Epithelial cell of esophagus (primary cell): ENCODE measurements around the gene B3GNT2.

Experiments used
- DNase-seq: peaks from one replicate; pipeline ENCODE4 v3.0.0; 2010; ENCODE audit warnings: low read depth
- H3K4me3 ChIP-seq: 2 replicates; pipeline ENCODE4 v1.5.1; 2011; ENCODE audit warnings: mild to moderate bottlenecking, low read length, control low read depth
- CTCF ChIP-seq: IDR thresholded peaks from 2 replicates; pipeline ENCODE4 v1.5.1; 2011; ENCODE audit warnings: low read depth, mild to moderate bottlenecking, low read length, control low read depth, inconsistent platforms; ENCODE audit not compliant: insufficient read depth; ENCODE audit errors: missing control alignments

Gene B3GNT2

GRCh38 chr2:62236499-62236898, 40.6 kb downstream of the B3GNT2 start:
- no peak for DNase-seq
- no peak overlapping the region for H3K4me3 ChIP-seq
- TF ChIP-seq CTCF = no peak

- TF ChIP-seq CTCF = no peak
- DNase-seq = no peak
Observed at GRCh38 chr2:62238236-62238635, 42.3 kb downstream of the B3GNT2 start.

GRCh38 chr2:62240546-62240945, 44.6 kb downstream of the B3GNT2 start:
- DNase-seq = no peak
- no peak overlapping the region for H3K4me3 ChIP-seq
- TF ChIP-seq CTCF = no peak

More at GRCh38 chr2:62238236-62238635, 42.3 kb downstream of the B3GNT2 start:
- no peak overlapping the region for H3K4me3 ChIP-seq

GRCh38 chr2:62243983-62244382, 48.1 kb downstream of the B3GNT2 start:
- H3K4me3 ChIP-seq = no peak overlapping the region
- DNase-seq = no peak
- TF ChIP-seq CTCF = no peak

GRCh38 chr2:62248226-62248625, 52.3 kb downstream of the B3GNT2 start:
- no peak for TF ChIP-seq CTCF
- peak; percentile 15 for DNase-seq
- no peak overlapping the region for H3K4me3 ChIP-seq

- DNase-seq = no peak
- H3K4me3 ChIP-seq = no peak overlapping the region
- no peak for TF ChIP-seq CTCF
Observed at GRCh38 chr2:62250239-62250638, 54.3 kb downstream of the B3GNT2 start.

GRCh38 chr2:62254424-62255266, 58.7 kb downstream of the B3GNT2 start:
- H3K4me3 ChIP-seq = no peak overlapping the region
- DNase-seq = no peak
- TF ChIP-seq CTCF = no peak
